ENCODE results near the gene SOX6. TPM values are rescaled to one million over a fixed set of nuclear protein-coding genes. Genes with fewer than 3 reads are reported as not detected.

Gene SOX6
- total RNA-seq, 1 donor from 2014 or later: 1.6 TPM

- no peaks in the 10 kb centered on the region for H3K36me3 ChIP-seq
- no peak overlapping the region for H3K27ac ChIP-seq
- H3K4me3 ChIP-seq: no peak overlapping the region
- no peaks in the 10 kb centered on the region for H3K4me1 ChIP-seq
- no peak for TF ChIP-seq CTCF (IDR thresholded peaks at IDR 0.05)
- intact Hi-C loops (cut with DNase I): no loop called here
- DNase-seq (ENCODE audit: low spot score in 2 of 2): no peak
- no peaks in the 10 kb centered on the region for H3K27me3 ChIP-seq
- no peaks in the 10 kb centered on the region for H3K9me3 ChIP-seq
Observed at GRCh38 chr11:16385099-16385498, 28.8 kb upstream of the SOX6 start.

GRCh38 chr11:16382638-16383380, 26.5 kb upstream of the SOX6 start:
- intact Hi-C loops (cut with DNase I): no loop called here
- no peak for DNase-seq (ENCODE audit: low spot score in 2 of 2)
- Histone ChIP-seq H3K4me1 (no peaks in the 10 kb centered on the region), H3K9me3 (no peaks in the 10 kb centered on the region), H3K27me3 (no peaks in the 10 kb centered on the region), H3K27ac (no peak overlapping the region), H3K36me3 (no peaks in the 10 kb centered on the region), H3K4me3 (no peak overlapping the region)
- no peak for TF ChIP-seq CTCF (IDR thresholded peaks at IDR 0.05)

DNA sequence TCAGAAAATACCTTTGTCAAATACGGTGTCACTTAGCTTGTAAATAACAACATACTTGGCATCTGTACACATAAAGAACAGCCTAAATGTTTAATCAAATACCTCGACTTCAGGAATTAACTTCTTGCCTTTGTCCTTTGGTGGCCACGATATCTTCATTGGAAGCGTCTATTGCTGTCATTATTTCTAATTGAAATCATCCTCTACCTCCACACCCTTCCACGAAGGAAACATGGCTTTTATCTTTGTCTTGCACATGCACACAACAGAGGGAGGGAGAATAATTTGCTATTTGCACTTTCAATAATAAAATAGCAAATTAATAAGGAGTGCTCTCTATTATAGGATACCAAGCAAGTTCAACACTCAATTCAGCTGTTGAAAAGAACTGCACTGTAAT, 25.8 kb upstream of the SOX6 start:
- Histone ChIP-seq H3K27ac (no peak overlapping the region), H3K4me1 (no peaks in the 10 kb centered on the region), H3K36me3 (no peaks in the 10 kb centered on the region), H3K9me3 (no peaks in the 10 kb centered on the region), H3K4me3 (no peak overlapping the region), H3K27me3 (no peaks in the 10 kb centered on the region)
- TF ChIP-seq CTCF (IDR thresholded peaks at IDR 0.05): no peak
- no peak for DNase-seq (ENCODE audit: low spot score in 2 of 2)
- intact Hi-C loops (cut with DNase I): no loop called here

DNA sequence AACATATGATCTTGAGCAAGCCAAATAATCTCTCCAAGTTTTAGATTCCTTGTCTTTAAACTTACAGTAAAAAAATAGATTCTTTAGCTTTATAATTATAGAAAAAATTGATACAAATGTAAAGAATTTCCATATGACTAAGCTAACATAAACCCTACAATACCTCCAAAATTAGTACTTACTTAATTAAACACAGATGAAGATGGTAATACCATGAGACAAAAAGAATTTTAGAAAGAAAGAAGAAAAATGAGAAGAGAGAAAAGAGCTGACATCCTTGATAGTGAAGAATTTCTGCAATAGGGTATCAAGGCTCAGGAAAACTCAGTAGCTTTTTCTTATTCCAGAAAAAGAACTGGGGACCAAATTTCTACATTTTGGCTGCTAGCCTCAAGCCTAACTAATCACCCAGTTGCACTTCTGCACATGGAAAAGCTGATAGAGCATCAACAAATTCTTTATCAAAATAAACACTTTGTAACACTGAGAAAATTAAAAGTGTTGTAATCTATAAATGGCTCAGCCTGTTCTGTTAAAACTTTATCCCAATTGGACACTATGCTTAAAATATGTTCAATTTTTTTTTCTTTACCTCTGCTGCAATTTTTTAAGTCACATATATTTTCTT, 24.7 kb upstream of the SOX6 start:
- Histone ChIP-seq H3K9me3 (no peaks in the 10 kb centered on the region), H3K36me3 (no peaks in the 10 kb centered on the region), H3K4me3 (no peak overlapping the region), H3K27me3 (no peaks in the 10 kb centered on the region), H3K27ac (no peak overlapping the region), H3K4me1 (no peaks in the 10 kb centered on the region)
- no peak for DNase-seq (ENCODE audit: low spot score in 2 of 2)
- intact Hi-C loops (cut with DNase I): no loop called here
- no peak for TF ChIP-seq CTCF (IDR thresholded peaks at IDR 0.05)

- no peak overlapping the region for H3K27ac ChIP-seq
- intact Hi-C loops (cut with DNase I): no loop called here
- TF ChIP-seq CTCF (IDR thresholded peaks at IDR 0.05): no peak
- no peaks in the 10 kb centered on the region for H3K36me3 ChIP-seq
- no peak for DNase-seq (ENCODE audit: low spot score in 2 of 2)
- no peaks in the 10 kb centered on the region for H3K27me3 ChIP-seq
- H3K4me1 ChIP-seq: no peaks in the 10 kb centered on the region
- no peak overlapping the region for H3K4me3 ChIP-seq
- no peaks in the 10 kb centered on the region for H3K9me3 ChIP-seq
Observed at GRCh38 chr11:16378906-16379305, 22.6 kb upstream of the SOX6 start.

Measured in ascending aorta (tissue), 2 donors.